Transverse colon (tissue), 3 donors: Measurements from ENCODE around the gene GPM6B.

Experiments
- CTCF ChIP-seq, 5 experiments: fragments of 200-600 bp in 3 of 5; fragments of 450-650 bp in 2 of 5; sonication (generic) in 3 of 5; IDR thresholded peaks; 1 replicate in 2 of 5; 2 replicates in 3 of 5; pipeline ENCODE4 v1.5.1; 2016 to 2017; ENCODE audit warnings: antibody characterized with exemption in 5 of 5, inconsistent platforms in 3 of 5, mild to moderate bottlenecking in 2 of 5, moderate library complexity in 1 of 5
- EP300 ChIP-seq: sonication (generic); formaldehyde crosslinking; IDR thresholded peaks from one replicate; pipeline ENCODE4 v1.6.1; 2017; ENCODE audit warnings: antibody characterized with exemption, low read depth

- TF ChIP-seq CTCF (IDR thresholded peaks at IDR 0.05) (no peak), EP300 (no peak)
These were observed 75.2 kb downstream of the GPM6B start for GRCh38 chrX:13741695-13742094.
